VCaP (cell line): Measurements from ENCODE around the gene TMEM79.
A peak's percentile ranks its signal among the peaks of the same experiment; 100 is the strongest.

Experiments used
- H3K27ac ChIP-seq: fragments of 450-650 bp; 2 replicates; pipeline ENCODE4 v1.5.1; 2017
- CTCF ChIP-seq: fragments of 450-650 bp; conservative IDR thresholded peaks from 2 replicates; pipeline ENCODE4 v1.5.1; 2017; ENCODE audit warnings: mild to moderate bottlenecking, moderate library complexity

The TMEM79 gene

DNA sequence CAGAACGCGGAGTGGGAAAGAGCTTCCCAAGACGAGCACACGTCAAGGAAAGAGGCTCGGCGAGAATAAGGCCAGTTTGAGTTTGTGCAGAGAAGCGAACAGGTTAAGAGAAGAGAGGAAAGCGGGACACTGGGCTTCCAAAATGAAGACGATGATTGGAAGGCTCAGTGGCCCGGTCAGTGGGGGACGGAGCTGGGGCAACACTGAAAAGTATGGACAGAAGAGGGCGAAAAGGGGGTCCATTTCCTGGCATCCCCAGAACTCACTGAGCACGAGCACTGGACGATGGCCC is 53.7 kb downstream of the TMEM79 start:
- TF ChIP-seq CTCF: no peak
- H3K27ac ChIP-seq: peak overlapping the region; percentile 91

GRCh38 chr1:156338180-156338976 is 54.3 kb downstream of the TMEM79 start, which contains the start of the genes CCT3 and TSACC:
TSS of gene CCT3 (minus strand) at chr1:156338292. CDS start at chr1:156338184, 108 bp downstream.
TSS of gene TSACC (plus strand) at chr1:156338526. CDS start at chr1:156339758, 1,232 bp downstream.
- peak within 1 kb of the TSS; percentile 91 for H3K27ac ChIP-seq

More at GRCh38 chr1:156338180-156338976, 54.3 kb downstream of the TMEM79 start, which contains the start of the genes CCT3 and TSACC:
- no peak for TF ChIP-seq CTCF
